SU-DHL-6 (cell line): ENCODE data around the gene HTR4.

Source experiments
- CTCF ChIP-seq: fragments of 200-600 bp; sonication (generic); IDR thresholded peaks from one replicate; pipeline ENCODE4 v1.5.1; 2017; ENCODE audit warnings: antibody characterized with exemption, mild to moderate bottlenecking, low read length, moderate library complexity; ENCODE audit not compliant: insufficient read depth, poor library complexity, severe bottlenecking
- EZH2phosphoT487 ChIP-seq: fragments of 200-600 bp; sonication (generic), shearing (Covaris generic); conservative IDR thresholded peaks from 2 replicates; pipeline ENCODE4 v1.6.1; 2018; ENCODE audit warnings: mild to moderate bottlenecking, antibody characterized with exemption, low read length, moderate library complexity, mixed read lengths

- TF ChIP-seq CTCF (no peak), EZH2phosphoT487 (no peak)
These were observed 199.8 kb downstream of the HTR4 start for GRCh38 chr5:148454576-148454975.
